Endodermal cell (in vitro differentiated cells): ENCODE measurements around the gene THADA. TPM values are rescaled to one million over a fixed set of nuclear protein-coding genes. Genes with fewer than 3 reads are reported as not detected.

ENCODE experiments used
- DNase-seq: peaks from one replicate; pipeline ENCODE4 v3.0.0-alpha.2; 2017
- H3K27ac ChIP-seq: 2 replicates; pipeline ENCODE4 v1.5.1; 2013; ENCODE audit warnings: mild to moderate bottlenecking, low read depth, low read length, moderate library complexity
- H3K27me3 ChIP-seq: 2 replicates; pipeline ENCODE4 v1.6.1; 2013; ENCODE audit warnings: mild to moderate bottlenecking, low read length, moderate library complexity; ENCODE audit not compliant: insufficient read depth, control insufficient read depth, poor library complexity, severe bottlenecking
- H3K36me3 ChIP-seq: 2 replicates; pipeline ENCODE4 v1.7.0; 2013; ENCODE audit warnings: mild to moderate bottlenecking, low read length, moderate library complexity; ENCODE audit not compliant: control insufficient read depth, insufficient read depth
- H3K4me1 ChIP-seq: one replicate; pipeline ENCODE4 v1.7.0; 2013; ENCODE audit warnings: low read length; ENCODE audit not compliant: control insufficient read depth, insufficient read depth
- H3K4me3 ChIP-seq: 2 replicates; pipeline ENCODE4 v1.5.1; 2013; ENCODE audit warnings: mild to moderate bottlenecking, low read length, moderate library complexity
- H3K9ac ChIP-seq: 2 replicates; pipeline ENCODE4 v1.6.1; 2013; ENCODE audit warnings: mild to moderate bottlenecking, low read length, moderate library complexity; ENCODE audit not compliant: poor library complexity, severe bottlenecking; ENCODE audit errors: extremely low read depth
- H3K9me3 ChIP-seq: 2 replicates; pipeline ENCODE4 v1.6.1; 2013; ENCODE audit warnings: mild to moderate bottlenecking, low read length, moderate library complexity; ENCODE audit not compliant: control insufficient read depth
- H3K27ac Mint-ChIP-seq: 2 replicates; pipeline ENCODE4 v1.8.0; 2020; ENCODE audit warnings: mixed read lengths
- H3K27me3 Mint-ChIP-seq: 2 replicates; pipeline ENCODE4 v1.8.0; 2021; ENCODE audit warnings: mild to moderate bottlenecking, mixed read lengths; ENCODE audit not compliant: insufficient read depth
- H3K36me3 Mint-ChIP-seq: 2 replicates; pipeline ENCODE4 v1.8.0; 2020; ENCODE audit warnings: low read depth, mixed read lengths
- H3K4me1 Mint-ChIP-seq: 2 replicates; pipeline ENCODE4 v1.8.0; 2020; ENCODE audit warnings: mixed read lengths
- H3K4me3 Mint-ChIP-seq: 2 replicates; pipeline ENCODE4 v1.8.0; 2020; ENCODE audit warnings: mild to moderate bottlenecking, moderate library complexity, mixed read lengths
- H3K9me3 Mint-ChIP-seq: 2 replicates; pipeline ENCODE4 v1.8.0; 2020; ENCODE audit warnings: mild to moderate bottlenecking, mixed read lengths
- WGBS, 2 experiments: methylation state at CpG; one replicate each; pipeline versions ENCODE4 v1.1.5 to v1.1.7; 2013; ENCODE audit warnings: missing lambda C conversion rate in 2 of 2, mixed read lengths in 1 of 2; ENCODE audit not compliant: insufficient coverage in 1 of 2, insufficient read length in 1 of 2; 5-methylcytosine and 5-hydroxymethylcytosine counted together
- total RNA-seq, 2 donors: library from RNA; stranded (reverse); fragmentation: NEBNext Ultra II Directional in 1 of 2; extraction: Animal tissue kit (Norgen Biotek cat#: 25700) in 1 of 2; gene quantifications; 2 replicates in 1 of 2; 3 replicates in 1 of 2; pipeline ENCODE4 v1.2.1, GENCODE V29; 2021
- TF ChIP-seq, protein P1 (sequence below): fragments of 200-600 bp; sonication (generic); conservative IDR thresholded peaks from 2 replicates; pipeline ENCODE4 v1.5.0; 2021; ENCODE audit warnings: antibody characterized with exemption, mild to moderate bottlenecking

The THADA gene
- total RNA-seq, 2 donors from 2014 or later: 32.8 to 35.0 TPM

DNA sequence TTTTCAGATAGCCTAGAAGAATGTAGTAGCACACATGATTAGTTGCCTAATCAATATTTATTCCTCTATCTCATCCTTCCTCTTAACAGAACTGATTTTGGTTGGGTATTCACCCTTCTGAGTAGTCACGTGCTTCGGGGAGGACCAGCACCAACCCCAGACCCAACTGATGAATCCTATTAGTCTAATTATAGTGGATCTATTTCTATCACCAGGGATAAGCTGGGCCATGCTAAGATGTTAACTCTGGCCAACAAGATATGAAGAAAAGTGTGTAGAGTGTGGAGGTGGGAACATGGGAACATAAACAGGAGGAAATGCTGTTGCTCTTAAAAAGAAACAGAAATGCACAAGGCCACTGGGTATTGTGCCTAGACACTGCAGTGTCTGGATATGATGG lies 119.9 kb downstream of the THADA start:
- Mint-ChIP-seq H3K9me3 (no peaks in the 10 kb centered on the region), H3K36me3 (peaks cover 3% of the 10 kb centered on the region), H3K4me1 (peaks cover 13% of the 10 kb centered on the region), H3K4me3 (no peak overlapping the region), H3K27me3 (no peaks in the 10 kb centered on the region), H3K27ac (no peak overlapping the region)
- 93 to 100% methylated on average over 2 of the region's 2 CpGs for WGBS, 2 experiments
- DNase-seq: no peak
- Histone ChIP-seq H3K27ac (no peak overlapping the region), H3K9me3 (no peaks in the 10 kb centered on the region), H3K27me3 (no peaks in the 10 kb centered on the region), H3K9ac (no peak overlapping the region), H3K36me3 (no peaks in the 10 kb centered on the region), H3K4me1 (no peaks in the 10 kb centered on the region), H3K4me3 (no peak overlapping the region)
- TF ChIP-seq, protein P1, sequence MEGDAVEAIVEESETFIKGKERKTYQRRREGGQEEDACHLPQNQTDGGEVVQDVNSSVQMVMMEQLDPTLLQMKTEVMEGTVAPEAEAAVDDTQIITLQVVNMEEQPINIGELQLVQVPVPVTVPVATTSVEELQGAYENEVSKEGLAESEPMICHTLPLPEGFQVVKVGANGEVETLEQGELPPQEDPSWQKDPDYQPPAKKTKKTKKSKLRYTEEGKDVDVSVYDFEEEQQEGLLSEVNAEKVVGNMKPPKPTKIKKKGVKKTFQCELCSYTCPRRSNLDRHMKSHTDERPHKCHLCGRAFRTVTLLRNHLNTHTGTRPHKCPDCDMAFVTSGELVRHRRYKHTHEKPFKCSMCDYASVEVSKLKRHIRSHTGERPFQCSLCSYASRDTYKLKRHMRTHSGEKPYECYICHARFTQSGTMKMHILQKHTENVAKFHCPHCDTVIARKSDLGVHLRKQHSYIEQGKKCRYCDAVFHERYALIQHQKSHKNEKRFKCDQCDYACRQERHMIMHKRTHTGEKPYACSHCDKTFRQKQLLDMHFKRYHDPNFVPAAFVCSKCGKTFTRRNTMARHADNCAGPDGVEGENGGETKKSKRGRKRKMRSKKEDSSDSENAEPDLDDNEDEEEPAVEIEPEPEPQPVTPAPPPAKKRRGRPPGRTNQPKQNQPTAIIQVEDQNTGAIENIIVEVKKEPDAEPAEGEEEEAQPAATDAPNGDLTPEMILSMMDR: no peak

DNA sequence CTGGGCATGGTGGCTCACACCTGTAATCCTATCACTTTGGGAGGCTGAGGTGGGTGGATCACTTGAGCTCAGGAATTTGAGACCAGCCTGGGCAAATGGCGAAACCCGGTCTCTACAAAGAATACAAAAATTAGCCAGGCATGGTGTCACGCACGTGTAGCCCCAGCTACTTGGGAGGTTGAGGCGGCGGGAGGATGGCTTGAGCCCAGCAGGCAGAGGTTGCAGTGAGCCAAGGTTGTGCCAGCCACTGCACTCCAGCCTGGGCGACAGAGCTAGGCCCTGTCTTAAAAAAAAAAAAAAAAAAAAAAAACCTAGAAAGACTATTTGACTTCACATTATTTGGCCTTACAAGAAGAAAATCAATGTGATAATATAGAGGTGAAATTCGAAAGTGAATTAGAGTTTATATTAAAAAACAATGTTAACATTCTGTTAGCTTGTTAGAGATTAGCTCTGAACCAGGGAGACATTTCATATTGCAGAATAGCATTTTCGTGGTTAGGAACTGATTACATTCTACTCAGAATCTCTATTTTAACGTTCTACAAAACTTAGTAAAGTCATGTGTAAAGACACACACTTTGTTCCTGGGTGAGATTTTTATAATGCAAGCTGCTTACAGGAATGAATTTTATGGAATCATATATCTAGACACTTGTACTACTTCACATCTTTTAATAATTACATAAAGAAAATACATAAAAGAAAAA lies 120.5 kb downstream of the THADA start:
- H3K27me3 Mint-ChIP-seq: no peaks in the 10 kb centered on the region
- no peak overlapping the region for H3K27ac ChIP-seq
- H3K4me1 ChIP-seq: no peaks in the 10 kb centered on the region
- TF ChIP-seq, protein P1: no peak
- H3K9ac ChIP-seq: no peak overlapping the region
- peaks cover 17% of the 10 kb centered on the region for H3K4me1 Mint-ChIP-seq
- no peaks in the 10 kb centered on the region for H3K9me3 ChIP-seq
- peaks cover 3% of the 10 kb centered on the region for H3K36me3 Mint-ChIP-seq
- H3K4me3 Mint-ChIP-seq: no peak overlapping the region
- H3K36me3 ChIP-seq: no peaks in the 10 kb centered on the region
- H3K9me3 Mint-ChIP-seq: no peaks in the 10 kb centered on the region
- no peak overlapping the region for H3K4me3 ChIP-seq
- 95 to 99% methylated on average over 7 to 10 of the region's 10 CpGs for WGBS, 2 experiments
- no peak for DNase-seq
- no peaks in the 10 kb centered on the region for H3K27me3 ChIP-seq
- H3K27ac Mint-ChIP-seq: no peak overlapping the region

DNA sequence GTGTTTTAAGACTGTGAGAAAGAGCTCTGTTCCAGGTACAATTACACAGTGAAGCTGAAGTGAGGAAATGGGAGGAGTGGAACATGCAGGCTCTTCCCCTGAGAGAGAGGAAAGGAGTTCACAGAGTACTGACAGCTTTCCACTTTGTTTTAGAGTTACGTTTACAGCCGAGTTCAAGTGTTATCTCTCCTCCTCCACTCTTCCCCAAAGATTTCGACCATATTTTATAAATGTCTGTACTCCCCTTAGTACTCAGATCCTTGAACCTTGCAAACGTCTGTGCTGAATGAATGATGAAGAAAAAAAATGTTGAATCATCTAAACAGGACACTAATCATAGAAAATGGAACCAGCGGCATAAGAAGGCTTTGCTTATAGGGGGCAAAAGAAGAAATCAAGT lies 121.6 kb downstream of the THADA start:
- Histone ChIP-seq H3K4me1 (peaks cover 4% of the 10 kb centered on the region), H3K4me3 (no peak overlapping the region), H3K27me3 (no peaks in the 10 kb centered on the region), H3K27ac (no peak overlapping the region), H3K9me3 (no peaks in the 10 kb centered on the region), H3K36me3 (no peaks in the 10 kb centered on the region), H3K9ac (no peak overlapping the region)
- Mint-ChIP-seq H3K4me3 (no peak overlapping the region), H3K27ac (no peak overlapping the region), H3K36me3 (peaks cover 3% of the 10 kb centered on the region), H3K4me1 (peaks cover 22% of the 10 kb centered on the region), H3K9me3 (no peaks in the 10 kb centered on the region), H3K27me3 (no peaks in the 10 kb centered on the region)
- 93% methylated on average over 5 of the region's 5 CpGs; no CpG with 5 or more reads in 1 of the 2 experiments for WGBS, 2 experiments
- TF ChIP-seq, protein P1: no peak
- no peak for DNase-seq
